Myocyte (in vitro differentiated cells): ENCODE results near the gene ZMAT5. TPM values are rescaled to one million over a fixed set of nuclear protein-coding genes. Genes with fewer than 3 reads are reported as not detected.
A peak's percentile ranks its signal among the peaks of the same experiment; 100 is the strongest.

Experiments
- DNase-seq: peaks from one replicate; pipeline ENCODE4 v3.0.0-alpha.2; 2012; ENCODE audit warnings: low read depth
- total RNA-seq: library from RNA; depleted of rRNA; stranded (reverse); fragments of >200 nt; gene quantifications from 2 replicates; pipeline ENCODE4 v1.2.3, GENCODE V29; 2014

The ZMAT5 gene
- total RNA-seq, 1 donor from 2014 or later: 37.8 TPM

DNA sequence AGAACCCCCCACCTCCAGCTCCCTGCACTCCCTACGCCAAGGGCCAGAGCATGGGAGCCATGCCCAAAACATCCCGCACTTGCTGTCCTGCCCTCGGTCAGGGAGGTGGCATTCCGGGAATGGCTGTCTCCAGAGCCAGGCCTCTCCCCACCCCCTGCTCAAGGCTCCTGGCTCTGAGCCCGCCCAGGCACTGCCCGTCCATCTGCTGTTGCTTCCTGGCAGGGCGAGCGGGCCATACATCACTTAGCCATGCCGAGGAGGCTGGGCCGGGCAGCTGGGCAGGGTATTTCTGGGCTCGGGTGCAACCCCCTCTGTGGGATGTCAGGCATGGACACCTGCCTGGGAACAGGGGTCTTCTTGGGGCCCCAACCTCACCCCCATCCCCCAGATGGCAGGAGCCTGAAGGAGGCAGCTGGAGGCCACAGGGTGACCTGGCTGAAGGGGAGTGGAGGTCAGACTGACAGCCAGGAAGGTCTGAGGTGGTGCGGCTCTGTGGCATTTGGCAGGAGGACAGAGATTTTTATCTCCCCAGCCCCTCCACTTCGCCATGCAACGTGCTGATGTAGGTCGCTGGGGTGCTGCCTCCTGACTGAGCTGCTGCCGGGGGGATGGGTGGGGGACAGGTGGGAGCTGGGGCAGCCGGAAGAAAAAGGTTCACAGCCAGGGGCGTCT, 55.7 kb downstream of the ZMAT5 start:
- peak; percentile 96 for DNase-seq

DNA sequence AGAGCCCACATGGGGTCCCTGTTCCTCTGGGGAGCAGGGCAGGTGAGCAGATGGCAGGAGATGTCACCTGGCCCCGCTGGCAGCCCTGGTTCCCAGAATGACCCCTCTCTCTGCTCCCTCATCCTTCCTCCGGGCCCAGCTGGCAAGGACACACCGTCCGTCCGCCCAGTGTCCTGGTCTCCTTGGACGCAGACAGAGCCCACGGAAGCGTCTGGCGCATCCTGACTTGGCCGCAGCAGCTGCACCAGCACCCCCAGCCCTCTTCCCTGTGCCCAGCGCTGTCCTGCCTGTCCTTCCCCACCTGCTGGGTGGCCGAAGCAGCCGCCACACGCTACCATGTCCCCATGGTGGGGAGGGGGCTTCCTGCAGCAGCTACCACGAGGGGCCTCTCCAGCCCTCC, 56.6 kb downstream of the ZMAT5 start:
- DNase-seq: no peak

DNA sequence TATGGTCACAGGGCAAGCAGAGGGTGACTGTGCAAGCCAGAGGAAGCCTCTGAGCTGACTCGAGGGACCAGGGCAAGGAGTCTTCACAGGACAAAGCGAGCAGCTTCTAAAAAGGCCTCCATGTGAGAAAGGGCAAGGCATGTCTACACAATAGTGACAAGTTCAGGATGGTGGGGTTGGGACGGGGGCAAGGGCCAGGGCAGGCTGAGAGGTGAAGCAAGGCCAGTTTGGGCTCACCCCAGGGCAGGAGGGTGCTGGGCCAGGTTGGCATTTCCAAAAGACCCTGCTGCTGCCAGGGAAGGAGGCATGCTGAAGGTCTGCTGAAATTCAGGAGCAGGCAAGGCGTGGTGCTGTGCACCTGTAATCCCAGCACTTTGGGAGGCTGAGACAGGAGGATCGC, 59.3 kb downstream of the ZMAT5 start:
- no peak for DNase-seq

DNA sequence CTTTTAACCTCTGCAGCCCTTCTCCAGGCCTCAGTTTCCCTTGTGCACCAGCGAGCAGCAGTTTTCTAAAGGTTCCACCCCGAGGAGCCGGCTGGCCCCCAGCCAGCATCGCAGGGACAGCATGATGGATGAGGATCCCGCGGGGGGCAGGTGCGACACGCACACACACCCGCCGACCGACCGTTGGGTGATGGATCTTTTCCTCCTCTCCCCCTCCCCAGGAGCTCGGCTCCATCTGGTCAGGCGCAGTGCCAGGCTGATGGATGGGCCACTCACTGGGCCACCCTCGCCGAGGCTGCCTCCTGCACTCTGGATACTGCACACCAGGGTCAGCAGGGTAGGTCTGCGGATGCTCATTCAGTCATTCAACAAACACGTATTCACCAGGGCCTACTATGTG, 59.8 kb downstream of the ZMAT5 start:
- no peak for DNase-seq

DNA sequence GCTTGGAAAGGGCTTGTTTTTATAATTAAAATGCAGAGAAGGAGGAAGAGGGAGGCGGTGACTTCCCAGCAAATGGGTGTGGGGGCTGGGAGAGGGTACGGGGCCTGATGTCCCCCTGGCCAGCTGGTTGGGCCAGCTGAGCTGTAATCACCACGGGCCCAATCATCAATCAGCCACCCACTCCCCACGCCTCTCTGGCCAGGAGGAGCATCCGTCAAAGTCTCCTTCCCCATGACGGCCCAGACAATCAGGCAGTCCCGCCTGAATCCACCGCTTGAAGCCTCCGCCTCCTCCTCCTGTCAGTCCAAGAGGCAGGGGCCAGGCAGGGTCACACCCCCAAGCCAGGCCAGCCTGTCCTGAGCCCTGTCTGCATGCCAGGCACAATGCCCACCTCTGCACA, 60.3 kb downstream of the ZMAT5 start:
- no peak for DNase-seq

DNA sequence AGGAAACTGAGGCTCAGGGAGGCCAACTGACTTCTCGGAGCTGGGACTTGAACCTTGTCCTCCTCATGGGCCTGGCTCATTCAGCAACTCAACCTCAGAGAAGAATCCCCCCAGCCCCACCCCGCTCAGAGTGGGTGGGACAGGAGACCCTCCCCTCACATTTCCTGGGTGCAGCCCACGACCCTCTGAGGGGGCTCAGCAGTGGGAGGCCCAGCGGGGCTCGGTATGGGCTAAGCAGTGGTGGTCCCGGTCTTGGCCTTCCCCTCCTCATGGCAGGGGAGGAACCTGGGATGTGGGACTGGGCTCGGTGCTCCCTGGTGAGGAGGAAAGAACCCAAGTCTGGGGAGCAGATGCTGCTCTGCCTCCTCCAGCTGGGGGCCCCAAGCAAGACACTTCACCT, 61.2 kb downstream of the ZMAT5 start:
- DNase-seq: no peak

DNA sequence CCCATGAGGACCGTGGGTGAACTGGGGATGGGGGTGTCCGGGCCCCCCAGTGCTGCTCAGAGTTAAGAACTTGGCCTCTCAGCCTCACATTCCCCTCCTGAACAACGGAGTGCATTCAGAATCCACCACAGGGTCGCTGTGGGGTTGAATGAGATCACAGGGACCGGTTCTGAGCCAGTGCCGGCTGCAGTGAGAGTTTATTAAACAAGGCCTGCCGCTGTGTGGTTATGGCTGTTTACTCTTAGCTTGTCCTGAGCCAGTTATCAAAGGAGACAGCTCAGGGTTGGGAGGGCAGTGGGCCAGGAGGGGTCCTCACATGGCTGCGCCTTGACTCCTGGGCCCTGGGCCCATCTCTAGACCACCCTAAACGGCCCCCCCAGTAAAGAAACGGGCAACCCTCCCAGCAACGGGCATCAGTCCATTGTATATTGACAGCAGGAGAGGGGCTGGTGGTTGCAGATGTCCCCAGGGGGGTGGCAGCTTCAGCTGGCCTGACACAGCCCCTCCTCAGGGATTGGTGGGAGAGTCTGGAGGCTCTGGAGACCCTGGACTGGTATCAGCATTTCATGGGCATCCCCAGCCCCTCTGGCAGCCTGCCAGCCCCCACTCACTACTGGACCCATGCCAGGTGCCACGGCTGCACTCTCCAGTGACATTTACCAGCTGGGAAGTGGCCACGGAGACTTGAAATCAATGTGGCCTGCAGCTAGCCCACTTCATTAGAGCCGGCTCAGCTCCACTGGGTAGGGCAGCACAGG, 62.1 kb downstream of the ZMAT5 start:
- DNase-seq: no peak

DNA sequence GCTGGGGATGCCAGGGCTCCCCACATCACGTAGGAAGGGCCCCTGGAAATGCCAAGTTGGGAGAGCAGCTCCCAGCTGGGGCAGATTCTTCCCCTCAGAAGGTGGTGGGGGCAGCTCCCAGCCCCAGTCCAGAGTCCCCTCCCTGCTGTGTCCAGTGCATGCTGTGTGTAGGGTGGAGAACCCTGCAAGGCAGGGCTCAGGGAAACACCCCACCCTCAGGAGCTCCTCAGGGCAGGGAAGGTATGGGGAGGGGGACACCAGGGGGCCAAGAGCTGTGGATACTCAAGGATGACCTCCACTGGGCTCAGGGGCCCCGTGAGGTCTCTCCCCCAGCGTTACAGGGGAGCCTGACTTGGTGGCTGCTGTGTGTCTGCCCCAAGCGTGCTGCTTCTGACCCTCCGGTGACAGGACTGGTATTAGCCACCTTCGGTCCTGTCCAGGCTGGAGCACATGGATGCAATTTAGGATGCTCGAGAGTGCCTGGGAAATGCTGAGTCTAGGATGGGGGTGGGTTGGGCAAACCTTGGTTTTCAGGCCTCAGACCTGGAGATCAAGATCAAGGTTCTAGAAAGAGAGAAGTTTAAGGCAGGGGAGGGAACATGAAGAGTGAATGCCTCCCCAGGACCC, 63.1 kb downstream of the ZMAT5 start:
- DNase-seq: no peak

DNA sequence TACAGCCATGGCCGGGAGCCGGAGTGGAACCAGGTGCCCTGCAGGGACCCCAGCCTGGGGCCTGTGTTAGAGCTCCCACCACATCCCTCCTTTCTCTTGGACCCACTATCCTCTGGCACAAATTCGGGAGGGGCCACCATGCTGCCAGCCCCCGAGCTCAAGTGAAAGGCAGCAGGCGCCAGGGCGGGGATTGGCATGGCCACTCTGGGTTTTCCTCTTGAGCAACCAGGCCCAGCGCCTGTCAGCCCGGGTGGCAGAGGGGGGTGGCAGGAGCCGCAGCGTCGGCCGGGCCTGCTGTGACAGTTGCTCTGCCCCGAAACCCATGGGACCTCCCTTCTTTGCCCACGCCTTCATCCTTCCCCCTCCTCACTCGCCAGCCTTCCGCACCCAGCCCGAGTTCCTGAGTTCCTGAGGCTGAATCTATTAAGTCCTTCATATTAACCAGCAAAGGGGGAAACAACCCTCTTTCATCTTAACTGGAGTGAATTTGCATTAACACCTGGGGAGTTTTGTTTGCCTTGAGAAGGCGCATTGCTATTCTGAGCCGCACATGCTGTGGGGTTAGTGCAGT, 63.8 kb downstream of the ZMAT5 start:
- no peak for DNase-seq

DNA sequence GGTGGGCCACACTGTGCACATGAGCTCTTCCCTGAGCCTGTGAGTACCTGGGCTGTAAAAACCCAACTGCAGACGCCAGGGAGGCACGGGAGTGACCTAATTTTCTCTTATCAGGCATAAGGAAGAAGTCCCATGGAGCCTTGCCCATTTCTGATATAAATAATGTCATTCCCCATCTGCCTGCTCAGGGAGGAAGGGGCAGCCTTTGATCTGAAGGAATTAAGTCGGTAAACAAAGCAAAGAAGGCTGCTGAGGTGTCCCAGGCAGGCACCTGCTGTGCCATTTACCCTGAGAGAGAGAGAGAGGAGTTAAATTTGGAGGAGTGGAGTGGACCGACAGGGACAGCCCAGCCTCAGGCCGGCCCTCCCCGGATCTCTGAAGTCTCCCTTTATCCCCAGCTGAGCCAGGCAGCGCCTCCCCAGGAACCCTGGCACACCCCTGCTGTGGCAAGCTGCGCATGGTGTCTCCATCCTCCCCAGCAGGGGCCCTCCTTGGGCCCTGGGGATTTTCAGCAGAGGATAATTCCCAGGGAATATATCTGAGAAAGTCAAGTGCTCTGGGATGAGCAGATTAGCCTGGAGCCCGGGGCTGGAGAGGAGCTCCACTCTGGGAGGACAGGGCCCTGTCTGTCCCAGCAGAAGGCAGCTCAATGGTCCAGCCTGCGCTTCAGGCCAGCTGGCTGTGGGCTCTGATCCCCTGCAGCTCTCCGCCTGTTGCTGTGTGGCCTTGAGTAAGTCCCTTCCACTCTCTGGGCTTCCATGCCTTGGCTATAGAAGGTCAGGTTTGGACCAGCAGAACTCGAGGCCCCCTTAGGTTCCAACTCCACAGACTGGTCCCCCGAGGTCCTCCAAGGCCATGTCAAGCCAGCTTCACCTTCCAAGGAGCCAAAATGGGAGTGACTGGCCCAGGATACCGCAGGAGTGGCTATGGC, 64.5 kb downstream of the ZMAT5 start:
- no peak for DNase-seq

DNA sequence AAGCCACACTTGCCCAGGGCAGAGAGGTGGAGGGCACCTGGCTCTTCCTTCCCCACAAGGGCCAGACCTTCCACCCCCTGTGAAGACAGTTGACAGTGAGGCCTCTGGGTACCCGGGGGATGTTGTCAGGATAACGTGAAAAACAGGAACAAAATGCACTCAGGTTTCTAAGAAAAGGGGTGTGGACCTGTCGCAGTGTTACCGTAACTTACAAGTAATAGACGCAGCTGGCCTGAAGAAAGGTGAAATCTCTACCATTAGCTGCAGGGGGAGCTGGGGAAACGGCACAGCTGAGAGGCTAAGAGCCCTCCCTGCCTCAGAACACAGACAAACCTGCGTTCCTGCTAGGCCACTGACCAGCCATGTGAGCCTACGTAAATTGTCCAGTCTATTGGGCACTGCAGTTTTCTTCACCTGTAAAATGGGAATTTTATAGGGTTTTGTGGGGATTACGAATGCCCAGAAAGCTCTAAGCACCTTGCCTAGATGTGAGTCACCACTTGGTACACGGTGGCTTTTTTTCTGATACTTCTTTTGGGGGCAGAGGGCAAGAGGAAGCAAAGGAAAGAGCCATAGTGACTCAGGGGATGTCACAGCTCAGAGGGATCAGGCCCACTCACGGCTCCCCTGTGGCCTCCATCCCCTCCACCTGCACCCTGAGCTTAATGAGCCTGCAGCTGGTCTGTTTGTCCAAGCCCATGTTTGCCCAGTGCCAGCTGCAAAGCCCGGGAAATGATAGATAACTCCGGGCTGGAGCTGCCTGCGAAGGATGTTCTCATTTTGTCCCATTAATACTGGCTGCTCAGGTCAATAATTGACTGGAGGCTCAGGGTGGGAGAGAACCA, 65.4 kb downstream of the ZMAT5 start:
- no peak for DNase-seq

DNA sequence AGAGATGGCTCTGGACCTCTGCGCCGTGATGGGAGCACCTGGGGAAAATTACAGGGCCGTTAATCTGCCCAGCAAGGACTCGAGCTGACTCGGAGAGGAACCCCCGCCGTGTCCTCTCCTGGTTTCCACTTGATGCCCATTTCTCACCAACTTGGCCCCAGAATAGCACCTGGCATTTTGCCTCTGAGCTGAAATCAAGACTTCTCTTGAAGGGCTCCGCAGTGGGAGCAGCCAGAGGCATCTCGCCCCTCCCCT, 66.0 kb downstream of the ZMAT5 start:
- no peak for DNase-seq

DNA sequence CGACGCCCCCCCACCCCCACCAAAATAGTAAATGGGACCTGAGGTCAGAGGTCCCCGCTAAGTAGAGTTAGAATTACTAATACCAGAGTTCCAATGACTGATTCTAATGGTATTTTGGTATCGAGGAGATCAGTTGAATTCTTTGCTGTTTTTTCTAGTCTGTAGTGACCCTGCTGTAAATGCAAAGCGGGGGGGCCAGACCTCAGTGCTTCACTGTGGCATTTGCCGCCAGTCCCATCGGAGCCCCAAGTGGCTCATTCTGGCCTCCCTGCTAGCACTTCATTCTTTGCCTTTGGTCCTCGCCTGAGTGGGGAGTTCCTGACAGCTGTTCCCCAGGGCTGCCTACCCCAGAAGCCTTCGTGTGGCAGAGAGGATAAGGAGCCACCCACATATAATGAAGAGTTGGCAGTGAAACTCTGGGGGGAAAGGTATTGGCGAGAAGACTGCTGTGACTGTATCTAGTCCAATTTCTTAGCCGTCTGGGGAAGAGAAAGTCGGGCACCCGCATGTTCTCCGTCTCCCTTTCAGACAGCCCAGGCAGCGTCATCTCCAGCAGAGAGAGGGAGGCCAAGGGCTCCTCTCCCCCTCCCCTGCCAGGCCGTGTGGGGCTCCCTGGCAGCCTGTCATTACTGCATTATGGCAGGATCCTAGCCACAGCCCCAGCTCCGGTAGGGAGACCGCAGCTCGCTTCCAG, 66.5 kb downstream of the ZMAT5 start:
- DNase-seq: no peak

DNA sequence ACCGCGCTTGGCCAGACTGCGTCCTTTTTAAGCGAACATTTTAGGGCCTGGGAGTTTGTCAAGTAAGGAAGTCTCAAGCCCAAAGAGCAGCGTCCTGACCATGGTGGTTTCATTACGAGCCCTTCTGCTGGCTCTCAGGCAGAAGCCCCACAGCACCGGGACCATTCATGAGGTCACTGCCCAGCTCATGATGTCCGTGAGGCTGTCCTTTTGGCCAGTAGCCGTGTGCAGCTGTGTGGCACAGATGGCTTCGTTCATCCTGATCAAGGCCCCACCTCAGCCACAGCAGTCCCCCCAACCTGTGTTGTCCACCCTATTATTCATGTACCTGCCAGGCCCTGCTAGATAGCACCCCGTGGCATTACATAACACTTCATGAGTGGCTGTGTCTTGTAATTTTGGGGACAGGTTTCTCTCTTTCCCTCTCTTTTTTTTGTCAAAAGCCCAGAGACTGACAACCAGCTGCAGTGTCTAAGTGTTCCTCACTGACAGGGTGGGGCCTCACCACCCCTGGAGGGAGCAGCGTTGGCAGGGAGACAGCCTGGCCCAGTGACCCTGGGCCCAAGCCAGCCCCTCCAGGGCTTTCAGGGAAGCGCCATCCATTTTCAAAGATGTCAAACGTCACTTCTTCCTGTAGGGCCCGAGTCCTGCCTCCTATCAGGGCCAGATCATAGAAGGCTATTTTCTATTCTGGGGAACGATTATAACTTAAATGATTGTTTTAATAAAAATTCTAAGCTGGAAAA, 68.8 kb downstream of the ZMAT5 start:
- no peak for DNase-seq

DNA sequence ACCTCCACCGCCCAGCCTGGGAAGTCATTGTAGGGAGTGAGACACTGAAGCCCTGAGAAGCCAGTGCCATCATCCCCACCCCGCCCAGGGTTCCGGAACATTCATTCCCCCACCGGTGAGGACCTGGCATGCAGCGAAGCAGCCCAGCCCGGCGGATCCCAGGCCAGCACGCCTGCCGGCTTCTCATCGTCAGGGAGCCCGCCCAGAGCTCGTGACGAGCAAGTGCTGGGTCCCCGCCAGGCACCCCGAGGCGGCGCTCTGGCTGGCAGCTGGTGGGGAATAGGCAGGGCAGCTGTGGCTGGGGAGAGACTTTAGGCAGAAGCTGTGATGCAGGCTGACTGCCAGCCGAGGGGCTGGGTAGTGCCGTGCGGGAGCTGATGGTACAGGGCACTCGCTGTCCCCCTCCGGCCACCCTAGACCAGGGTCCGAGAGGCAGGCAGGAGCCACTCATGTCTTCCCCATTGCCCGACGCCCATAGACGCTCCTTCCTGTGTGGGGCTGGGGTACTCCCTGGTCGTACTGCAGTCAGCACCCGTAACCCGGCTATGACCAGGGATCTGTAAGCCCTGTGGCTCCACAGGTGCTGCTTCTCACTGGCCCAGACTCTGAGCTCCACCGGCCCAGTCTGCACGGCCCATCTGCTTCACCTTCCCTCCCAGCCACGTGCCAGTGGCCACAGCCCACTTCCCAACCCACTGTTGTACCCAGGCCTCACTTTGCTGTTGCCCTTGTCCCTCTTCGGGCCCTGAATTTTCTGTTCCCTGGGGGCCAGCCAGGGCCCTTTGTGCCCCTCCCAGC, 71.5 kb downstream of the ZMAT5 start:
- DNase-seq: peak; percentile 94

DNA sequence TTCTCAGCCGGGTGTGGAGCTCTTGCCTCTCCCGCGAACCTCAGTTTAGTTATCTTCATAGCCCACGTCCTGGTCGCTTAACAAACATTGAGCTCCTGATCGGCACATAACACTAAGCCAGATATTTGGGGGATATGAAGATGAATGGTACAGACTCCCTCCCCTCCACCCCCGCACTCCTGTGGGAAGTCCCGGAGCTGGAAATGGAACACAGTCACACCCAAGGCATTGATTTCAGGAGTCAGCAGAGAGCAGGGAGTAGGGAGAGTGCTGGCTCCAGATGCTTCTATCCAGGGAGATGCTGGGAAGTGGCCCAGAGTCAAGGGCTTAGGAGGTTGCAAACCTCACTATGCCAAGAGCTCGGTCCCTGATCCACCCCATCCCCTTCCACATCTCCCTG, 73.1 kb downstream of the ZMAT5 start:
- peak; percentile 54 for DNase-seq

DNA sequence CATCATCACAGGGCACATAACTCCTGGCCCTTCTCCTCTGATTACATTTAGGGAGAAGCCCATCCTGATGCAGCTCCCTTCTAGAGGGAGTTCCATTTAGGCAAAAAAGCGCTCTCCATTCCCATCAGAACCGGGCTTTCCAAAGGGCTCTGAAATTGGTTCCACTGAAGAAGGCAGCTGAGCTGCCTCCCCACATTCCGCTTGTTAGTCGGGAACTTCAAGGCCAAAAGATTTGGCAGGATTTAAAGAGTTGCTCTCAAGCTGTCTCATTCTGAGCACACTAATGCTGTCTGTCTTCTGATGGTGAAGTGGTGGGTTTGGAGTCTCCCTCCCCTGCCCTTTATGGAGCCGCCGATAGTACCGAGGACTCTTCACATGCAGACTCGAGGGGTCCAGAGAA, 73.6 kb downstream of the ZMAT5 start:
- DNase-seq: no peak

DNA sequence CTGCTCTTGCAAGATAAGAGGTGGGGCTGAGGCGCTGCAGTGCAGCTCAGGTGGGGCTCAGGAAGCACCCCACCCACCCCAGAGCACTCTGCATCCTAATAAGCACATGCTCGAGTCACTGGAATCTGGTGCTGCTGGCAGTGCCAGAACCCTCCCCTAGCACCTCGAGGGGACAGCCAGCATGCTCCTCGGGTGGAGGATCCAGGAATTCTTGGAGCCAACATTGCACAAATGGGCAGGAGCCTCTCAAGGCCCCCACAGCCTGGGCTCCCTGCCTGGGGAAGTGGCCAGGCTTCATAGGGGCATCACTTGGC, 74.5 kb downstream of the ZMAT5 start:
- no peak for DNase-seq
